K562 (cell line): ENCODE results near the gene LZTR1. TPM values are rescaled to one million over a fixed set of nuclear protein-coding genes. Genes with fewer than 3 reads are reported as not detected.

Experiments
- FOXJ3 ChIP-seq: sonication (generic); formaldehyde crosslinking; IDR thresholded peaks from 2 replicates; pipeline ENCODE4 v1.4.0; 2020; ENCODE audit warnings: mild to moderate bottlenecking, missing genetic modification reagents
- FOXO4 ChIP-seq: fragments of 450-650 bp; formaldehyde crosslinking; IDR thresholded peaks from 2 replicates; pipeline ENCODE4 v1.4.0; 2020; ENCODE audit warnings: mild to moderate bottlenecking, moderate library complexity
- HOXB6 ChIP-seq: fragments of 250-450 bp; sonication (Bioruptor Pico); IDR thresholded peaks from 2 replicates; pipeline ENCODE4 v1.5.1; 2022; ENCODE audit warnings: mild to moderate bottlenecking, borderline replicate concordance
- KAT2B ChIP-seq: IDR thresholded peaks from one replicate; pipeline ENCODE4 v1.6.1; 2012; ENCODE audit warnings: low read depth, mild to moderate bottlenecking, control low read depth, inconsistent platforms, low read length, moderate library complexity
- NR2F6 ChIP-seq: fragments of 450-650 bp; formaldehyde crosslinking; IDR thresholded peaks from 2 replicates; pipeline ENCODE4 v1.4.0; 2020; ENCODE audit warnings: mild to moderate bottlenecking
- PPARD ChIP-seq: fragments of 250-450 bp; sonication (Bioruptor Pico); IDR thresholded peaks from 2 replicates; pipeline ENCODE4 v1.8.0; 2022; ENCODE audit warnings: inconsistent platforms, mild to moderate bottlenecking, moderate library complexity
- RBM14 ChIP-seq: fragments of 200-400 bp; formaldehyde crosslinking; IDR thresholded peaks from 2 replicates; pipeline ENCODE4 v1.6.1; 2018; ENCODE audit warnings: low read depth, mild to moderate bottlenecking, low read length, moderate library complexity, borderline replicate concordance; ENCODE audit not compliant: insufficient read depth
- SIN3A ChIP-seq, 2 experiments: fragments of 150-350 bp in 1 of 2; IDR thresholded peaks; 2 replicates each; pipeline ENCODE4 v1.6.1; 2011 to 2016; ENCODE audit warnings: borderline replicate concordance in 2 of 2, low read depth in 2 of 2, low read length in 2 of 2, mild to moderate bottlenecking in 2 of 2, moderate library complexity in 2 of 2; ENCODE audit not compliant: control insufficient read depth in 1 of 2
- WHSC1 ChIP-seq: IDR thresholded peaks from one replicate; pipeline ENCODE4 v1.6.1; 2012; ENCODE audit warnings: low read length, control low read depth, inconsistent platforms
- ZNF165 ChIP-seq: fragments of 250-450 bp; sonication (Bioruptor Pico); IDR thresholded peaks from 2 replicates; pipeline ENCODE4 v1.4.0; 2020; ENCODE audit warnings: borderline replicate concordance
- ZNF561 ChIP-seq: fragments of 450-650 bp; formaldehyde crosslinking; conservative IDR thresholded peaks from 2 replicates; pipeline ENCODE4 v1.4.0; 2020; ENCODE audit warnings: mild to moderate bottlenecking, moderate library complexity
- ZNF695 ChIP-seq: fragments of 450-650 bp; formaldehyde crosslinking; IDR thresholded peaks from 2 replicates; pipeline ENCODE4 v1.4.0; 2020; ENCODE audit warnings: mild to moderate bottlenecking, moderate library complexity
- ZNF707 ChIP-seq: fragments of 250-450 bp; sonication (Bioruptor Pico); conservative IDR thresholded peaks from 2 replicates; pipeline ENCODE4 v1.8.0; 2022; ENCODE audit warnings: inconsistent platforms, mild to moderate bottlenecking, moderate library complexity
- ZNF76 ChIP-seq: fragments of 250-450 bp; sonication (Bioruptor Pico); IDR thresholded peaks from 2 replicates; pipeline ENCODE4 v1.4.0; 2020; ENCODE audit warnings: mild to moderate bottlenecking, moderate library complexity, borderline replicate concordance
- polyA plus RNA-seq, 8 experiments: library from polyadenylated mRNA; depleted of rRNA in 4 of 8; stranded (reverse) in 5 of 8; unstranded in 3 of 8; fragments of >200 nt; fragmentation: Nextera tagmentation in 2 of 8; fragmentation: Illumina TruSeq in 1 of 8; extraction: Ambion mirVana in 2 of 8; extraction: Trizol in 1 of 8; gene quantifications; 2 replicates each; pipeline versions ENCODE4 v1.2.1 to v1.2.3, GENCODE V29; 2011 to 2014; ENCODE audit warnings: inconsistent platforms in 1 of 8, missing spikeins in 1 of 8
- total RNA-seq, 7 experiments: library from RNA; depleted of rRNA in 6 of 7; stranded (reverse); fragments of >200 nt in 6 of 7; fragmentation: Illumina TruSeq in 2 of 7; extraction: Trizol in 2 of 7; gene quantifications; 2 replicates each; pipeline versions ENCODE4 v1.2.1 to v1.2.3, GENCODE V29; 2011 to 2021; ENCODE audit warnings: low replicate concordance in 1 of 7
- TF ChIP-seq, protein P1 (sequence below): fragments of 250-450 bp; sonication (Bioruptor Pico); IDR thresholded peaks from 2 replicates; pipeline ENCODE4 v1.4.0; 2020; ENCODE audit warnings: mild to moderate bottlenecking, moderate library complexity
- TF ChIP-seq, protein P2 (sequence below), 3 experiments: fragments of 200-800 bp in 1 of 3; fragments of 250-450 bp in 1 of 3; fragments of 450-650 bp in 1 of 3; sonication (Bioruptor Pico) in 1 of 3; sonication (Bioruptor generic) in 1 of 3; formaldehyde crosslinking in 1 of 3; IDR thresholded peaks; 2 replicates each; pipeline versions ENCODE4 v1.6.1 to v1.8.0; 2016 to 2022; ENCODE audit warnings: mild to moderate bottlenecking in 2 of 3, missing genetic modification characterization in 2 of 3, missing compliant biosample characterization in 1 of 3, moderate library complexity in 1 of 3

Gene LZTR1
- total and polyA plus RNA-seq, 9 of the 15 experiments (the other 6 are each of a cell fraction or from before 2014, with no cell fraction given): 2.2 to 135 (median 63.0) TPM

DNA sequence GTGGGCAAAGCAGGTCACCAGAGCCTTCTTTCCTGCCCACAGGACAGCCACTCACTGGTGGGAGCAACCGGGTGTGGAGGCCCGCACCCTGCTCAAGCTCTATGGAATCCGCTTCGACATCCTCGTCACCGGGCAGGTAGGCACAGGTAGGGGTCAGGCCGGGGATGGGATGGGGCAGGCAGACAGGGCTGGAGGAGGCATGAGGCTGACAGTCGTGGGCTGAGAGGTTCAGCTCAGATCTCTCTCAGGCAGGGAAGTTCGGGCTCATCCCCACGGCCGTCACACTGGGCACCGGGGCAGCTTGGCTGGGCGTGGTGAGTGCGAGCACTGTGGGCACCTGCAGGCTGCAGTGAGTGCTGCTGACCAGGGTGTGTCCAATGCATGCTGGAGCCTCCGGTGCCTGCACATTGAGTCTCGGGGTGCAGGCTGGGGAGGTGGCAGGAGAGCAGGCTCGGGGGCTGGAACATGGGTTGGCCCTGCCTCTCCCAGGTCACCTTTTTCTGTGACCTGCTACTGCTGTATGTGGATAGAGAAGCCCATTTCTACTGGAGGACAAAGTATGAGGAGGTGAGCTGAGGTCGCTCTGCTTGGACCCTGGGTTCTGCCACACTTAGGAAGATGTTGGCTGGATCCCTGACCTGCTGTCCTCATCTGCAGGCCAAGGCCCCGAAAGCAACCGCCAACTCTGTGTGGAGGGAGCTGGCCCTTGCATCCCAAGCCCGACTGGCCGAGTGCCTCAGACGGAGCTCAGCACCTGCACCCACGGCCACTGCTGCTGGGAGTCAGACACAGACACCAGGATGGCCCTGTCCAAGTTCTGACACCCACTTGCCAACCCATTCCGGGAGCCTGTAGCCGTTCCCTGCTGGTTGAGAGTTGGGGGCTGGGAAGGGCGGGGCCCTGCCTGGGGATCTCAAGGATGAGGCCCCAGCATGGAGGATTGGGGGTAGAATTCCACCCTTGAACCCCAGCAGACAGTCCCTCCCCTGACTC lies 44.0 kb downstream of the LZTR1 start (continued):
- TF ChIP-seq WHSC1: no peak
- TF ChIP-seq, protein P1, sequence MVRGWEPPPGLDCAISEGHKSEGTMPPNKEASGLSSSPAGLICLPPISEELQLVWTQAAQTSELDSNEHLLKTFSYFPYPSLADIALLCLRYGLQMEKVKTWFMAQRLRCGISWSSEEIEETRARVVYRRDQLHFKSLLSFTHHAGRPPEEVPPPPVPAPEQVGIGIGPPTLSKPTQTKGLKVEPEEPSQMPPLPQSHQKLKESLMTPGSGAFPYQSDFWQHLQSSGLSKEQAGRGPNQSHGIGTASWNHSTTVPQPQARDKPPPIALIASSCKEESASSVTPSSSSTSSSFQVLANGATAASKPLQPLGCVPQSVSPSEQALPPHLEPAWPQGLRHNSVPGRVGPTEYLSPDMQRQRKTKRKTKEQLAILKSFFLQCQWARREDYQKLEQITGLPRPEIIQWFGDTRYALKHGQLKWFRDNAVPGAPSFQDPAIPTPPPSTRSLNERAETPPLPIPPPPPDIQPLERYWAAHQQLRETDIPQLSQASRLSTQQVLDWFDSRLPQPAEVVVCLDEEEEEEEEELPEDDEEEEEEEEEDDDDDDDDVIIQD (CRISPR knock-in tag): 0 out of 2 replicates have a peak, but pooled peaks have one; percentile 87
- no peak for TF ChIP-seq FOXJ3 (CRISPR knock-in tag)
- TF ChIP-seq NR2F6: peak; percentile 56; the same call in 1 of the 2 replicates
- TF ChIP-seq FOXO4 (CRISPR knock-in tag): no peak
- 0 out of 2 replicates have a peak, but pooled peaks have one; percentile 23 for TF ChIP-seq RBM14
- TF ChIP-seq ZNF707 (CRISPR knock-in tag): 0 out of 2 replicates have a peak, but pooled peaks have one; percentile 46
- 0 out of 2 replicates have a peak, but pooled peaks have one; percentile 38 for TF ChIP-seq HOXB6
- TF ChIP-seq SIN3A (IDR thresholded peaks at IDR 0.05; ENCODE audit: borderline replicate concordance in 2 of 2, control insufficient read depth in 1 of 2, low read depth in 2 of 2, low read length in 2 of 2): no peak
- 0 out of 2 replicates have a peak, but pooled peaks have one; percentile 53 for TF ChIP-seq ZNF561 (CRISPR knock-in tag)
- no peak for TF ChIP-seq KAT2B
- 0 out of 2 replicates have a peak, but pooled peaks have one; percentile 25 for TF ChIP-seq PPARD (CRISPR knock-in tag)
- peak; percentile 78; the same call in 1 of the 2 replicates for TF ChIP-seq ZNF165
- 0 out of 2 replicates have a peak, but pooled peaks have one; percentile 24 for TF ChIP-seq ZNF695
- TF ChIP-seq, protein P2, sequence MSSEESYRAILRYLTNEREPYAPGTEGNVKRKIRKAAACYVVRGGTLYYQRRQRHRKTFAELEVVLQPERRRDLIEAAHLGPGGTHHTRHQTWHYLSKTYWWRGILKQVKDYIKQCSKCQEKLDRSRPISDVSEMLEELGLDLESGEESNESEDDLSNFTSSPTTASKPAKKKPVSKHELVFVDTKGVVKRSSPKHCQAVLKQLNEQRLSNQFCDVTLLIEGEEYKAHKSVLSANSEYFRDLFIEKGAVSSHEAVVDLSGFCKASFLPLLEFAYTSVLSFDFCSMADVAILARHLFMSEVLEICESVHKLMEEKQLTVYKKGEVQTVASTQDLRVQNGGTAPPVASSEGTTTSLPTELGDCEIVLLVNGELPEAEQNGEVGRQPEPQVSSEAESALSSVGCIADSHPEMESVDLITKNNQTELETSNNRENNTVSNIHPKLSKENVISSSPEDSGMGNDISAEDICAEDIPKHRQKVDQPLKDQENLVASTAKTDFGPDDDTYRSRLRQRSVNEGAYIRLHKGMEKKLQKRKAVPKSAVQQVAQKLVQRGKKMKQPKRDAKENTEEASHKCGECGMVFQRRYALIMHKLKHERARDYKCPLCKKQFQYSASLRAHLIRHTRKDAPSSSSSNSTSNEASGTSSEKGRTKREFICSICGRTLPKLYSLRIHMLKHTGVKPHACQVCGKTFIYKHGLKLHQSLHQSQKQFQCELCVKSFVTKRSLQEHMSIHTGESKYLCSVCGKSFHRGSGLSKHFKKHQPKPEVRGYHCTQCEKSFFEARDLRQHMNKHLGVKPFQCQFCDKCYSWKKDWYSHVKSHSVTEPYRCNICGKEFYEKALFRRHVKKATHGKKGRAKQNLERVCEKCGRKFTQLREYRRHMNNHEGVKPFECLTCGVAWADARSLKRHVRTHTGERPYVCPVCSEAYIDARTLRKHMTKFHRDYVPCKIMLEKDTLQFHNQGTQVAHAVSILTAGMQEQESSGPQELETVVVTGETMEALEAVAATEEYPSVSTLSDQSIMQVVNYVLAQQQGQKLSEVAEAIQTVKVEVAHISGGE (CRISPR knock-in tag; IDR thresholded peaks at IDR 0.05): no peak
- peak; percentile 59; the same call in 1 of the 2 replicates for TF ChIP-seq ZNF76 (CRISPR knock-in tag)
